ENCODE measurements around the gene TTLL10.

- TF ChIP-seq CTCF (conservative IDR thresholded peaks at IDR 0.05; ENCODE audit: low read length): no peak
- no peak for TF ChIP-seq EZH2phosphoT487 (IDR thresholded peaks at IDR 0.05; ENCODE audit: borderline replicate concordance)
Measured at GRCh38 chr1:1183833-1184775, 10.4 kb downstream of the TTLL10 start.

Measured in Loucy (cell line).